ENCODE data around the gene CCDC187.
A peak's percentile ranks its signal among the peaks of the same experiment; 100 is the strongest.
"Not testable (repeated sequence)": the region's sequence is repeated elsewhere in the genome, so short reads cannot be mapped to it uniquely, and the experiment has no call there.

Gene CCDC187

DNA sequence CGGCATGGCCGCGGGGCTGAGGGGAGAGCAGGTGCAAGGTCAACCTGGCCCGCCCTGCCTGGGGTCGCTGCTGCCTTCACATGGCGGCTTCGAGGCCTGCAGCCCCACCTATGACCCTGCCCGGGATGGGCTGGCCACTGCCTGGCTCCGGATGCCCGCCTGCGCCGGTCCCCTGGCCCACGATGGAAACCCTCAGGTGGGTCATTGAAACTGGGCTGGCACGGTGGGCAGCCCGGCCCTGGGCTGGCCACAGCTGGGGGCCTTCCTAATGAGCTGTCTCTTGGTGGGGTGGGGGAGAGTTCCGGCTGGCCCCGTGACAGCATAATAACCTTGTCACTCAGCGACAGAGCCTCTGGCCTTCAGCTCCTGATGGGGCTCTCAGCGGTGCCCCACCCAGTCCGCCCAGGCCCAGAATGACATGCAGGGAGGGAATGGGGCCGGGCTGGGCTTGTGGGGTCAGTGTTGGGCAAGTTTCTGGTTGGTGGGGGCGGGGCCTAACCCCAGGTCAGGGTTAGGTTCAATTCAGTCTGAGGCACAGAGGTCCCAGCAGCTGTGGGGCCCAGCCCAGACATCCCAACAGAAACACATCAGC, at the start of gene CCDC187:
CCDC187 (minus strand) TSS at position 270 of the 592 bp plus-strand sequence; CDS start at position 6, 264 bp downstream.
- CTCF ChIA-PET, result interaction anchor here (0.7 kb wide), 1 partner anchor 95 kb away, joined by 3 read pairs; no protein-coding TSS in a partner anchor

GRCh38 chr9:136353088-136353487, 49.2 kb upstream of the CCDC187 start:
- no peak for DNase-seq (ENCODE audit: low spot score)
- ChIA-PET POLR2A (ENCODE audit: low non-redundant PET) (no interaction called here), CTCF (interaction anchor here (0.9 kb wide), 1 partner anchor 40 kb away, joined by 3 read pairs; no protein-coding TSS in a partner anchor)
- TF ChIP-seq, protein P1, sequence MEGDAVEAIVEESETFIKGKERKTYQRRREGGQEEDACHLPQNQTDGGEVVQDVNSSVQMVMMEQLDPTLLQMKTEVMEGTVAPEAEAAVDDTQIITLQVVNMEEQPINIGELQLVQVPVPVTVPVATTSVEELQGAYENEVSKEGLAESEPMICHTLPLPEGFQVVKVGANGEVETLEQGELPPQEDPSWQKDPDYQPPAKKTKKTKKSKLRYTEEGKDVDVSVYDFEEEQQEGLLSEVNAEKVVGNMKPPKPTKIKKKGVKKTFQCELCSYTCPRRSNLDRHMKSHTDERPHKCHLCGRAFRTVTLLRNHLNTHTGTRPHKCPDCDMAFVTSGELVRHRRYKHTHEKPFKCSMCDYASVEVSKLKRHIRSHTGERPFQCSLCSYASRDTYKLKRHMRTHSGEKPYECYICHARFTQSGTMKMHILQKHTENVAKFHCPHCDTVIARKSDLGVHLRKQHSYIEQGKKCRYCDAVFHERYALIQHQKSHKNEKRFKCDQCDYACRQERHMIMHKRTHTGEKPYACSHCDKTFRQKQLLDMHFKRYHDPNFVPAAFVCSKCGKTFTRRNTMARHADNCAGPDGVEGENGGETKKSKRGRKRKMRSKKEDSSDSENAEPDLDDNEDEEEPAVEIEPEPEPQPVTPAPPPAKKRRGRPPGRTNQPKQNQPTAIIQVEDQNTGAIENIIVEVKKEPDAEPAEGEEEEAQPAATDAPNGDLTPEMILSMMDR (conservative IDR thresholded peaks at IDR 0.05; ENCODE audit: low read depth), result no peak
- peak overlapping the region; percentile 80 for H3K27ac ChIP-seq

More for the DNA sequence above, at the start of gene CCDC187:
- DNase-seq (ENCODE audit: low spot score), result no peak
- peak within 1 kb of the TSS; percentile 7; the same call in 1 of the 2 replicates for H3K27ac ChIP-seq
- POLR2A ChIA-PET (ENCODE audit: low non-redundant PET), result no interaction called here
- TF ChIP-seq, protein P1 (conservative IDR thresholded peaks at IDR 0.05; ENCODE audit: low read depth), result no peak

- TF ChIP-seq, protein P1 (conservative IDR thresholded peaks at IDR 0.05; ENCODE audit: low read depth), result no peak
- H3K27ac ChIP-seq, result peak overlapping the region; percentile 80
- ChIA-PET POLR2A (ENCODE audit: low non-redundant PET) (no interaction called here), CTCF (no interaction called here)
- no peak for DNase-seq (ENCODE audit: low spot score)
Observed at GRCh38 chr9:136352682-136353081, 48.8 kb upstream of the CCDC187 start.

DNA sequence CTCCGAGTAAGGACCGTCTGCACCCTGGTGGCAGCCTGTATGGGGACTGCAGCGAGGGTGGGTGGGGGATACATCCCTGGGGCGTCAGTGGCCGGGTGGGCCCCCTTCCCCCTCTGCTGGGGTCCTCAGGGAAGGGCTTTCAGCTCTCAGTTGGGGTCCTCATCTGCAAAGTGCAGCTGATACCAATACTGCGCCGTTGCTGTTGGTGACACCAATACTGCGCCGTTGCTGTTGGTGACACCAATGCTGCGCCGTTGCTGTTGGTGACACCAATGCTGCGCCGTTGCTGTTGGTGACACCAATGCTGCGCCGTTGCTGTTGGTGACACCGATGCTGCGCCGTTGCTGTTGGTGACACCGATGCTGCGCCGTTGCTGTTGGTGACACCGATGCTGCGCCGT, 48.0 kb upstream of the CCDC187 start:
- DNase-seq (ENCODE audit: low spot score); POLR2A ChIA-PET (ENCODE audit: low non-redundant PET); H3K27ac ChIP-seq: not testable (repeated sequence)
- CTCF ChIA-PET, result interaction anchor here (0.6 kb wide), 2 partner anchors 12 to 333 kb away, joined by 3 read pairs; no protein-coding TSS in a partner anchor

GRCh38 chr9:136351252-136351800, 47.4 kb upstream of the CCDC187 start:
- DNase-seq (ENCODE audit: low spot score), result no peak
- no peak overlapping the region for H3K27ac ChIP-seq
- ChIA-PET CTCF (interaction anchor here (0.5 kb wide), 1 partner anchor 58 kb away, joined by 3 read pairs; no protein-coding TSS in a partner anchor), POLR2A (ENCODE audit: low non-redundant PET) (interaction anchor here (1.0 kb wide), 1 partner anchor 12 kb away, joined by 4 read pairs; the partner anchor contains the start of gene DNLZ)
- TF ChIP-seq, protein P1 (conservative IDR thresholded peaks at IDR 0.05; ENCODE audit: low read depth), result no peak

- TF ChIP-seq, protein P1 (conservative IDR thresholded peaks at IDR 0.05; ENCODE audit: low read depth), result no peak
- CTCF ChIA-PET, result interaction anchor here (0.6 kb wide), 1 partner anchor 643 kb away, joined by 3 read pairs; no protein-coding TSS in a partner anchor
- no peak for DNase-seq (ENCODE audit: low spot score)
- no peak overlapping the region for H3K27ac ChIP-seq
- POLR2A ChIA-PET (ENCODE audit: low non-redundant PET), result no interaction called here
Observed at GRCh38 chr9:136349546-136349945, 45.7 kb upstream of the CCDC187 start.

- POLR2A ChIA-PET (ENCODE audit: low non-redundant PET), result no interaction called here
- TF ChIP-seq, protein P1 (conservative IDR thresholded peaks at IDR 0.05; ENCODE audit: low read depth), result no peak
- no peak overlapping the region for H3K27ac ChIP-seq
- no peak for DNase-seq (ENCODE audit: low spot score)
- CTCF ChIA-PET, result no interaction called here
Observed at GRCh38 chr9:136348691-136349090, 44.8 kb upstream of the CCDC187 start.
